SHP77 treated with DMSO at 0.1 percent for 48 hours (cell line): Measurements from ENCODE around the gene FGD5.
"Not testable (repeated sequence)": the region's sequence is repeated elsewhere in the genome, so short reads cannot be mapped to it uniquely, and the experiment has no call there.

Experiments used
- DNase-seq: peaks from one replicate; lab custom pipeline; 2025; lab: John Stamatoyannopoulos, UW

Gene FGD5

GRCh38 chr3:14877469-14877868 is 58.7 kb downstream of the FGD5 start:
- no peak for DNase-seq

- DNase-seq = no peak
Measured at GRCh38 chr3:14879211-14879874, 60.6 kb downstream of the FGD5 start.

GRCh38 chr3:14880447-14881106 is 61.8 kb downstream of the FGD5 start:
- DNase-seq = no peak

- no peak for DNase-seq
Measured at GRCh38 chr3:14883226-14883625, 64.5 kb downstream of the FGD5 start.

- no peak for DNase-seq
Measured at GRCh38 chr3:14884665-14885064, 65.9 kb downstream of the FGD5 start.

- no peak for DNase-seq
Measured at GRCh38 chr3:14885307-14885706, 66.5 kb downstream of the FGD5 start.

GRCh38 chr3:14886101-14886500 is 67.3 kb downstream of the FGD5 start:
- DNase-seq = no peak

GRCh38 chr3:14889205-14889604 is 70.4 kb downstream of the FGD5 start:
- DNase-seq = no peak

GRCh38 chr3:14889943-14890342 is 71.2 kb downstream of the FGD5 start:
- no peak for DNase-seq

GRCh38 chr3:14890476-14890875 is 71.7 kb downstream of the FGD5 start:
- DNase-seq = no peak

- DNase-seq = no peak
Measured at GRCh38 chr3:14891135-14892132, 72.7 kb downstream of the FGD5 start.

- no peak for DNase-seq
Measured at GRCh38 chr3:14892226-14892625, 73.5 kb downstream of the FGD5 start.

- DNase-seq = no peak
Measured at GRCh38 chr3:14894085-14894484, 75.3 kb downstream of the FGD5 start.

- no peak for DNase-seq
Measured at GRCh38 chr3:14897266-14897665, 78.5 kb downstream of the FGD5 start.

GRCh38 chr3:14898929-14899328 is 80.2 kb downstream of the FGD5 start:
- no peak for DNase-seq

- peak; percentile 30 for DNase-seq
Measured at GRCh38 chr3:14899993-14900618, 81.3 kb downstream of the FGD5 start.

GRCh38 chr3:14900881-14901873 is 82.4 kb downstream of the FGD5 start:
- DNase-seq = no peak

- DNase-seq = no peak
Measured at GRCh38 chr3:14902719-14903118, 84.0 kb downstream of the FGD5 start.

- DNase-seq = not testable (repeated sequence)
Measured at GRCh38 chr3:14903501-14903900, 84.7 kb downstream of the FGD5 start.

GRCh38 chr3:14905055-14905657 is 86.4 kb downstream of the FGD5 start:
- no peak for DNase-seq
